ENCODE data around the gene HAUS7. TPM values are rescaled to one million over a fixed set of nuclear protein-coding genes. Genes with fewer than 3 reads are reported as not detected.

HAUS7 gene
- total RNA-seq, 1 donor from 2014 or later, result 23.0 TPM

DNA sequence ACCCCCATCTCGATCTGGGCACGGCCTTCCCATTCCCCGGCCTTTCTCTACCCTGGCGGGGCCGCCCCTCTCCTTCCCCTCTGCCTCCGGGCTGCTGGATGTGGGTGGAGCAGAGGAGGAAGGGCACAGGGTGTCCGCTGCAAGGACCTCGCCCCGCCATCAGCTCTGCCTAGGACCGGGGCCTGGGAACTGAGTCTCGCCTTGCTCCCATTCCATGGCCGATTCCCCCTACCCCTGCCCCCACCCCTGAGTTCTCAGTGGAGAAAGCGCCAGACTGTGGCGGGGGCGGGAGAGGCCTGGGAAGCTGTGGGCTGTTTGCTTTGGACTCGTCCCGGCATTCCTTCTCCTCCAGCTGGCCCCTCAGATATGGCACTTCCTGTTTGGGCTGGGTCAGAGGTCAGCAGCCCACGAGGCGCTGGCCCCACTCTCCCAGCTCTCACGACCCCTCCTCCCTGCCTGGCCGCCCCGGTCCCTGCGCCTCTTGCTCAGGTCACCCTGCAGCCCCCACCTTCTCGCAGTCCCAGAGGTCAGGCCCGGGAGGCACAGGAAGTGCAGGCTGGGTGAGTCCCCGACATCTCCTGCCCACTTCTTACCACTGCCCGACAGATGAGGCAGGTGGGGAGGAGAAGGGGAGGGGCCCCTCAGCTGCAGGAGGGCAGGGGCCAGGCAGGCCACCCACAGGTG is 18.0 kb upstream of the HAUS7 start:
- intact Hi-C loops (cut with DNase I), result no loop called here
- TF ChIP-seq, protein P1, sequence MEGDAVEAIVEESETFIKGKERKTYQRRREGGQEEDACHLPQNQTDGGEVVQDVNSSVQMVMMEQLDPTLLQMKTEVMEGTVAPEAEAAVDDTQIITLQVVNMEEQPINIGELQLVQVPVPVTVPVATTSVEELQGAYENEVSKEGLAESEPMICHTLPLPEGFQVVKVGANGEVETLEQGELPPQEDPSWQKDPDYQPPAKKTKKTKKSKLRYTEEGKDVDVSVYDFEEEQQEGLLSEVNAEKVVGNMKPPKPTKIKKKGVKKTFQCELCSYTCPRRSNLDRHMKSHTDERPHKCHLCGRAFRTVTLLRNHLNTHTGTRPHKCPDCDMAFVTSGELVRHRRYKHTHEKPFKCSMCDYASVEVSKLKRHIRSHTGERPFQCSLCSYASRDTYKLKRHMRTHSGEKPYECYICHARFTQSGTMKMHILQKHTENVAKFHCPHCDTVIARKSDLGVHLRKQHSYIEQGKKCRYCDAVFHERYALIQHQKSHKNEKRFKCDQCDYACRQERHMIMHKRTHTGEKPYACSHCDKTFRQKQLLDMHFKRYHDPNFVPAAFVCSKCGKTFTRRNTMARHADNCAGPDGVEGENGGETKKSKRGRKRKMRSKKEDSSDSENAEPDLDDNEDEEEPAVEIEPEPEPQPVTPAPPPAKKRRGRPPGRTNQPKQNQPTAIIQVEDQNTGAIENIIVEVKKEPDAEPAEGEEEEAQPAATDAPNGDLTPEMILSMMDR (IDR thresholded peaks at IDR 0.05), result no peak
- H3K27ac ChIP-seq, result peak overlapping the region; percentile 65
- DNase-seq, result no peak
- no peak overlapping the region for H3K4me3 ChIP-seq
- H3K27me3 ChIP-seq, result no peaks in the 10 kb centered on the region
- peak; percentile 32 for ATAC-seq
- no peaks in the 10 kb centered on the region for H3K36me3 ChIP-seq
- H3K9me3 ChIP-seq, result no peaks in the 10 kb centered on the region
- no peaks in the 10 kb centered on the region for H3K4me1 ChIP-seq

DNA sequence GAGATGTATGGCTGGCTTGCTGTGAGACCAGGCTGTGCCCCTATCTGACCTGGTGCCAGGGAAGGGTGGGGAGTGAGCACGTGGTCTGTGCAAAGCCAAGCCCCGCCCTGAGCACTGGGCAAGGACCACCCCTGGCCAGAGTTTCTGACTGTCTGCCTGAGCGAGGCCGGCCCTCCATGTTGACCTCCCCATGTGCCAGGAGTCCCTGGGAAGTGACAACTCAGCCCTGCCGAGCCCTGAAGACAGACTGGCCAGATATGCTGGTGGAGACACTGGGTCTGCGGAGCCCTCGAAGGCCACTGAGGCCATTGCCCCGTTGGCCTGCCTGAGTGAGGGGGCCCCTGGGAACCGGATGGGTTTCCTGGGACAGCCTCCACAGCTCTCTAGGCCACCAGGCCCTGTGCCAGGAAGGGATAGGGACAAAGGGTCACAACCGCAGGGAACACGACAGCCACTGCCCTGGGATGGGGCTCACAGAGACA is 17.3 kb upstream of the HAUS7 start:
- DNase-seq, result no peak
- no peaks in the 10 kb centered on the region for H3K36me3 ChIP-seq
- intact Hi-C loops (cut with DNase I), result no loop called here
- no peaks in the 10 kb centered on the region for H3K9me3 ChIP-seq
- no peak for ATAC-seq
- H3K27me3 ChIP-seq, result no peaks in the 10 kb centered on the region
- TF ChIP-seq, protein P1 (IDR thresholded peaks at IDR 0.05), result no peak
- H3K27ac ChIP-seq, result peak overlapping the region; percentile 65
- no peak overlapping the region for H3K4me3 ChIP-seq
- H3K4me1 ChIP-seq, result no peaks in the 10 kb centered on the region

DNA sequence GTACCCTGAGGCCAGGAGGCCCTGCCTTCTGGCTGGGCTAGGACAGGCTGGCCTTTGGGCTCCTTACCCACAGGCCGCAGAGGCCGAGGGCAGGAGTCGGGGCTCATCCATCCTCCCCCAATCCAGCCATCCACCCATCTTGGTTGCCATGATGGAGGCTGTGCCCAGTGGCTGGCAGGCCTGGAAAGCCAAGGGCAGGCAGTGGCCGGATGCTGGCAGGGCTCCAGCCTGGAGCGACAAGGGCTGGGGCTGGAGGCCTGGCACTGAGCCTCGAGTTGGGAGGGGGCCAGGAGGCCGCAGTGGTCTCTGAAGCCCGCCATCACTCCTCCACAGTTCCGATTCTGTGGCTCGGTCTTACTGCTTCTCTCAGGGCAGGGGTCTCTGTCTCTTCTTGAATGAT is 15.8 kb upstream of the HAUS7 start:
- Histone ChIP-seq H3K36me3 (no peaks in the 10 kb centered on the region), H3K4me3 (no peak overlapping the region), H3K27me3 (no peaks in the 10 kb centered on the region), H3K4me1 (no peaks in the 10 kb centered on the region), H3K27ac (no peak overlapping the region), H3K9me3 (no peaks in the 10 kb centered on the region)
- ATAC-seq, result no peak
- no peak for DNase-seq
- intact Hi-C loops (cut with DNase I), result no loop called here
- TF ChIP-seq, protein P1 (IDR thresholded peaks at IDR 0.05), result no peak

DNA sequence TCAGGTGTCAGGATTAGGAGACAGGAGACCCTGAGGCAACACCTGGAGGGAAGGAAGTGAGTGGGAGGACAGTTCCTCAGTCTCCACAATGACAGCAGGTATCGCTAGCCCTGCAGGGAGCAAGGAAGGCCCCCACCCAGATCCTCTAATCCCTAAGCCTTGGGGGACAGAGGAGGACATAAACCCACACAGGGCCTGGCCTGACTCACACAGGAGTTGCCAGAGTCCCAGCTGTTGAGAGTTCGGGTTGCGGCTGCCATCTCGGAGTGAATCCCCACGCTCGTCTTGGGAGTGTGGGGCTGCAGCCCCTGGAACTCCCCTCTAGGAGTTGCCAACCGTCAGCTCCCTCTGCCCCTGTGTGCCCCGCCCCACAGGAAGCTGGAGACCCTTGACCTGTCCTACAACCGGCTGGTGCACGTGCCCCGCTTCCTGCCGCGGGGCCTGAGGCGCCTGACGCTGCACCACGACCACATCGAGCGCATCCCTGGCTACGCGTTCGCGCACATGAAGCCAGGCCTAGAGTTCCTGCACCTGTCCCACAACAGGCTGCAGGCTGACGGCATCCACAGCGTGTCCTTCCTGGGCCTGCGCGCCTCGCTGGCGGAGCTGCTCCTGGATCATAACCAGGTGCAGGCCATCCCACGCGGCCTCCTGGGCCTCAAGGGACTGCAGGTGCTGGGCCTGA is 15.2 kb upstream of the HAUS7 start:
- DNase-seq (no peak), ATAC-seq (no peak)
- Histone ChIP-seq H3K36me3 (no peaks in the 10 kb centered on the region), H3K9me3 (no peaks in the 10 kb centered on the region), H3K27me3 (no peaks in the 10 kb centered on the region), H3K4me3 (no peak overlapping the region), H3K4me1 (no peaks in the 10 kb centered on the region), H3K27ac (no peak overlapping the region)
- TF ChIP-seq, protein P1 (IDR thresholded peaks at IDR 0.05), result no peak
- intact Hi-C loops (cut with DNase I), result no loop called here

DNA sequence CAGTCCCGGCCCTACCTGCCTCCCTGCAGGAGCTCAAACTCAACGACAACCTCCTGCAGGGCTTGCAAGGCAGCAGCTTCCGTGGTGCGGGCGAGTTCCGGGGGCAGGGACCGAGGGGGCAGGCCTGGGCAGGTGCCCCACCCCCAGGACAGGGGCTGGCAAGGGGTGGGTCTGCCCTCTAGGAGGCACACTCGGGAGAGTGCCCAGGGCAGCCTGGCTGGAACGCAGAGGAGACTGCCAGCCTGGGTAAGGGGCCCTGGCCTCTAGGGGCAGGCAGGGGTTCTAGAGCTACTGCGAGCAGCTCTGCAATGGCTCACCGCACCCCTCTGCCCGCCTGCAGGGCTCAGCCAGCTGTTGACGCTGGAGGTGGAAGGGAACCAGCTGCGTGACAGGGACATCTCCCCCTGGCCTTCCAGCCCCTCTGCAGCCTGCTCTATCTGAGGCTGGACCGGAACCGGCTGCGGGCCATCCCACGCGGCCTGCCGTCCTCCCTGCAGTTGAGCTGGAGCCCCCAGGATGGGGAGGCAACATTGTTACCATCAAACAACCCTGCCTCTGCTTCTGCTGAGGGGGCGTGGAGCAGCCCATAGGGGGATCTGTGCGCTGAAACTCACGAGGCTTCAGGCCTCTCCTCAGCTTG is 12.1 kb upstream of the HAUS7 start:
- H3K4me3 ChIP-seq, result no peak overlapping the region
- intact Hi-C loops (cut with DNase I), result no loop called here
- DNase-seq (no peak), ATAC-seq (no peak)
- no peaks in the 10 kb centered on the region for H3K27me3 ChIP-seq
- H3K4me1 ChIP-seq, result no peaks in the 10 kb centered on the region
- H3K9me3 ChIP-seq, result no peaks in the 10 kb centered on the region
- H3K27ac ChIP-seq, result no peak overlapping the region
- TF ChIP-seq, protein P1 (IDR thresholded peaks at IDR 0.05), result no peak
- H3K36me3 ChIP-seq, result no peaks in the 10 kb centered on the region
